NCI-H1930 (cell line): Measurements from ENCODE around the gene BTBD7.
"Not testable (repeated sequence)": the region's sequence is repeated elsewhere in the genome, so short reads cannot be mapped to it uniquely, and the experiment has no call there.

Source experiments
- DNase-seq, 2 experiments: peaks; one replicate each; lab custom pipeline; 2025; lab: John Stamatoyannopoulos, UW

The BTBD7 gene, protein sequence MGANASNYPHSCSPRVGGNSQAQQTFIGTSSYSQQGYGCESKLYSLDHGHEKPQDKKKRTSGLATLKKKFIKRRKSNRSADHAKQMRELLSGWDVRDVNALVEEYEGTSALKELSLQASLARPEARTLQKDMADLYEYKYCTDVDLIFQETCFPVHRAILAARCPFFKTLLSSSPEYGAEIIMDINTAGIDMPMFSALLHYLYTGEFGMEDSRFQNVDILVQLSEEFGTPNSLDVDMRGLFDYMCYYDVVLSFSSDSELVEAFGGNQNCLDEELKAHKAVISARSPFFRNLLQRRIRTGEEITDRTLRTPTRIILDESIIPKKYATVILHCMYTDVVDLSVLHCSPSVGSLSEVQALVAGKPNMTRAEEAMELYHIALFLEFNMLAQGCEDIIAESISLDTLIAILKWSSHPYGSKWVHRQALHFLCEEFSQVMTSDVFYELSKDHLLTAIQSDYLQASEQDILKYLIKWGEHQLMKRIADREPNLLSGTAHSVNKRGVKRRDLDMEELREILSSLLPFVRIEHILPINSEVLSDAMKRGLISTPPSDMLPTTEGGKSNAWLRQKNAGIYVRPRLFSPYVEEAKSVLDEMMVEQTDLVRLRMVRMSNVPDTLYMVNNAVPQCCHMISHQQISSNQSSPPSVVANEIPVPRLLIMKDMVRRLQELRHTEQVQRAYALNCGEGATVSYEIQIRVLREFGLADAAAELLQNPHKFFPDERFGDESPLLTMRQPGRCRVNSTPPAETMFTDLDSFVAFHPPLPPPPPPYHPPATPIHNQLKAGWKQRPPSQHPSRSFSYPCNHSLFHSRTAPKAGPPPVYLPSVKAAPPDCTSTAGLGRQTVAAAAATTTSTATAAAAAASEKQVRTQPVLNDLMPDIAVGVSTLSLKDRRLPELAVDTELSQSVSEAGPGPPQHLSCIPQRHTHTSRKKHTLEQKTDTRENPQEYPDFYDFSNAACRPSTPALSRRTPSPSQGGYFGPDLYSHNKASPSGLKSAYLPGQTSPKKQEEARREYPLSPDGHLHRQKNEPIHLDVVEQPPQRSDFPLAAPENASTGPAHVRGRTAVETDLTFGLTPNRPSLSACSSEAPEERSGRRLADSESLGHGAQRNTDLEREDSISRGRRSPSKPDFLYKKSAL

GRCh38 chr14:93332853-93333630 is at the start of gene BTBD7:
TSS of gene BTBD7 (minus strand) at chr14:93333036. CDS start at chr14:93296051, 36,985 bp downstream.
- DNase-seq = peak; percentile 94 to 95

DNA sequence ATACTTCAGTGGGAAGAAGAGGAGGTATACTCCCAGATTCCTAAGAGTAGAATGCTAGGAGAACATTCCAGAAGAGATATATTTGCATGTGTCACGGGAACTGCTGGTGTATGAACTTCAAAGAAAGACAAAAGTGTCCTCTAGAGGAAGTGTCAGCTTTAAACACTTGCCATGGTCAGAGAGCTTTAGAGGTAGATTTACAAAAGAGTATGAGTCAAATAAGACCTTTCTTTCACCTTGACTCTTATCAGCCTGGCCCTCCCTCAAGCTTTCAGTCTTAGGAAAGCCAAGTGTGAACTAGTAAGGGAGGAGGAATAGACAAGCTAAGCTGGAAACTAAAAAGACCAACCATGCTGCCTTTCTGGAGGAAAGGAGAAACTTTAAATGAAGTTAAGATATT is 48.8 kb upstream of the BTBD7 start:
- no peak for DNase-seq

DNA sequence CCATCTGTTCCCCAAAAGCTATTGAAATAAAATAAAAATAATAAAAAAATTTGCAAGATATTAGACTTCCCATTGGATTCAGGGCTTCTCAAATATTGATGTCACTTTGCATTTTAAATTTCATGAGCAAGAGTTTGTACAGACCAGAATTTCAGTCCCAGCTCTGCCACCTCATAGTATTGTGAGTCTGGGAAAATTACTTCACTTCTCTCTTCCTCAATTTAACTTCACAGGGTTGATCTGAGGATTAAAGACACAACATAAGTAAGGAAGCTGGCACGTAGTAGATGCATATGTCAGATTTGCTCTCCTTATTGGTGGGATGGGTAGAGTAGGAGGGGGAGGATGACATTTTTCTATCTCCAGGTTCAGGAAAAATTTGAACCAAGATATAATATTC is 47.0 kb upstream of the BTBD7 start:
- DNase-seq = no peak

- no peak for DNase-seq
These were observed 42.9 kb upstream of the BTBD7 start for GRCh38 chr14:93375673-93376156.

GRCh38 chr14:93369713-93370266 is 37.0 kb upstream of the BTBD7 start:
- no peak for DNase-seq

- DNase-seq = no peak
These were observed 36.3 kb upstream of the BTBD7 start for GRCh38 chr14:93368996-93369712.

GRCh38 chr14:93354873-93355272 is 22.0 kb upstream of the BTBD7 start:
- not testable (repeated sequence) for DNase-seq

- DNase-seq = no peak
These were observed 15.5 kb upstream of the BTBD7 start for GRCh38 chr14:93348292-93348691.

GRCh38 chr14:93347850-93348249 is 15.0 kb upstream of the BTBD7 start:
- no peak for DNase-seq

DNA sequence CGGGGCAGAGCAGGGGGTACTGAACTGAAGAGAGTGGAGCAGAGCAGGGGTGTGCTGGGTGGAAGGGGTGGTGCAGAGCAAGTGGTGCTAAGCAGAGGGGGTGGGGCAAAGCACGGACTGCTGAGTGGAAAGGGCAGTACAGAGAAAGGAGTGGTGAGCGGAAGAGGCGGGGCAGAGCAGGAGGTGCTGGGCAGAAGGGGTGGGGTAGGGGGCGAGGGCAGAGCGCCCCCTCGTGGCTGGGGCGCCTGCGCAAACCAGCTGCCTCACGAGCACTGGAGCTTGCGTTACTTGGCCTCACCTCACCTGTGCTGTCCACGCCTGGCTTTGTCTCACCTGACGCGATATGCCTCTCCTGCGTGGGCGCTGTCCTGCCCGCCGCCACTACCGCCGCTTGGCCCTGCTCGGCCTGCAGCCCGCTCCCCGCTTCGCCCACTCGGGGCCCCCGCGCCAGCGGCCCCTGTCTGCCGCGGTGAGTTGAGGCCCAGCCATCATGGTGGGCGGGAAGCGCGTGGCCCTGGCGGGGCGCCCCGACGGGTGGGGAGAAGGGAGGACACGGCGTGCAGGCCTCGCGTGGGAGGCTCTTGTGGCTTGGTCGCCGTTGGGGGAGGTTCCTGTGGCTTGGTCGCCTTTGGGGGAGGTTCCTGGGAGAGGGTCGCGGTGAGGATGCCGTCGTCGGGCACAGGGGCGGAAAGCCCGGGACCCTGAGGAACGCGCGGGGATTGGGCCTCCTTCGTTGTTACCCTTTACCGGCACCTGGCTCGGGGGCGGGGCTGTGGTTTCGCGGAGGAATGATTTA is 14.3 kb upstream of the BTBD7 start, which contains the start of gene COX8C:
Gene COX8C, plus strand, starts transcription at position 257 of the 796 bp plus-strand sequence. Its CDS starts 87 bp downstream, at position 344.
- no peak for DNase-seq

DNA sequence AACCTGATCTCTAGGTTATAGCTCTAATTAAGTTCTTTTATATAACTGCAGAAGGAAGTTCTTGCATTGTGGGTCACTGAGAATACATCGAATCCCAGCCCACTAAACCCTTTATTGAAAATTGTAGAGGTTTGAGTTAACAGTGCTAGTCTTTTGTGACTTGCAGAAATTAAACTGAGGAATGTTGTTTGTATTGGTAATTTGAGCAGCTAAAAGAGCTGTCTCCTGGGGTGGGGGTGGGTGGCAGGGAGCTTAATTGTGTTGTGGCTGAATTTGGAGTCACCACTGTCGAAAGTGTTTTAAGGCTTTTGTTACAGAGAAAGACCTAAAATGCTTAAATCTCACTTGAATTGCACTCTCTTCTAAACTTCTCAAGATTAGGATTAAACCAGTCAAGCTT is 11.0 kb upstream of the BTBD7 start:
- DNase-seq = no peak

- DNase-seq = no peak
These were observed 10.4 kb upstream of the BTBD7 start for GRCh38 chr14:93343266-93343665.

DNA sequence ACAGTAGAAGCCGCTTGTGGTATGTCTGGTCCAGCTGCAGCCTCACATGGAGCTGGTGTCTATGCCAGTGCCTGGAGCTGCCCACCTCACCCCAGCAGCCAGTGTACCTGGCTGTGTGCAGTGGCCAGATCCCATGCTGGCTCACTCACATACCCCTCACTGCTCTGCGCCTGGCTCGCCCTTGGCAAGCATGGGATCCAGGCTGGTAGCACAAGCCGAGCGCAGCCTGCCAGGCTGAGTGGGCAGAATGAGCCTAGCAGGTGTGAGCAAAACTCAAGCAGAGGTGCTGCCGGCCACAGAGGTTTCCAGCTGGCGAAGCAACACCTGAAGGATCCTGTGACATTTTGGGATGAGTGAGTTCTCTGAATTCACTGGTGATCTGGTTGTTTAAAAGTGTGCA is 5.0 kb upstream of the BTBD7 start:
- no peak for DNase-seq

GRCh38 chr14:93337143-93337753 is 4.4 kb upstream of the BTBD7 start:
- DNase-seq = no peak

DNA sequence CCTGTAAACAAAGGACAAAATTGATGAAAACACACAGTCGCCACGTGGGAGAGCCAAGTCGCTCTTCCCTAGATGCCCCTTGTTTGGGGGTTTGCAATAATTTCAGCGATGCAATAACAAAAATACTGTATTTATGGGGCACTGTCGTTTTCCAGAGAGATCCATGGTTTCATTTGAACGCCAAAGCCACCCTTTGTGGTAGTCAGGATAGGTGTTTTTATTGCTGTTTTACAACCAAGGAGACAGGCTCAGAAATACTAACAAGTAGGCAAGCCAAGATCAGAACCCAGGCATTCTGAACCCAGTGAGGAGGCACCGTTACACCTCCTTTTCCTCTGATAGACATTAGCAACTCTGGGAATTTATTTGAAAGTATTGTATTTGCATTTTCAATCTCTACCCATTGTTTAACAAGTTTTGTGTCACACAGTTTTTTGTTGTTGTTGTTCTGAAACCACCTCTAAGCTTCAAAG is 831 bp upstream of the BTBD7 start:
- no peak for DNase-seq

DNA sequence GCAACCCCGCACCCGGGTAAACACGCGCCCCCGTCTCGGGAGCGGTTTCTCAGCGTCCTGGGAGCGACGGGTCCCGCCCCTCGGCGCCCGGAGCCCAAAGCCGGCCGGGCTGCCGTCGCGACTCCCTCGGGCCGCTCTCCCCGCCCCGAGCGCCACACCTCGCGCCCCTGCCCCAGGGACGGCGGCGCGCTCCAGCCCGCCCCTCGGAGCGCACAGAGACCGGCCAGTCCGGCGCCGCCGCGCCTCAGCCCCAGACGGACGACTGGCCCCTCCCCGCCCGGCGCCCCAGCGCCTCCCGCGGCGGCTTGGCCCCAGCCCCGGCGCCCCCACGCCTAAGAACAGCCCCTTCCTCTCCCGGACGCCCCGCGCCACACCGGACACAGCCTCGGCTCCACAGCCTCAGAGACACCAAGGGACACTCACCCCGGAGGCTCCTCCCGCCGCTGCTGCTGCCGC is 411 bp downstream of the BTBD7 start:
- peak in 1 of 2 experiments; percentile 55 for DNase-seq

GRCh38 chr14:93331728-93332396 is 974 bp downstream of the BTBD7 start:
- DNase-seq = no peak

DNA sequence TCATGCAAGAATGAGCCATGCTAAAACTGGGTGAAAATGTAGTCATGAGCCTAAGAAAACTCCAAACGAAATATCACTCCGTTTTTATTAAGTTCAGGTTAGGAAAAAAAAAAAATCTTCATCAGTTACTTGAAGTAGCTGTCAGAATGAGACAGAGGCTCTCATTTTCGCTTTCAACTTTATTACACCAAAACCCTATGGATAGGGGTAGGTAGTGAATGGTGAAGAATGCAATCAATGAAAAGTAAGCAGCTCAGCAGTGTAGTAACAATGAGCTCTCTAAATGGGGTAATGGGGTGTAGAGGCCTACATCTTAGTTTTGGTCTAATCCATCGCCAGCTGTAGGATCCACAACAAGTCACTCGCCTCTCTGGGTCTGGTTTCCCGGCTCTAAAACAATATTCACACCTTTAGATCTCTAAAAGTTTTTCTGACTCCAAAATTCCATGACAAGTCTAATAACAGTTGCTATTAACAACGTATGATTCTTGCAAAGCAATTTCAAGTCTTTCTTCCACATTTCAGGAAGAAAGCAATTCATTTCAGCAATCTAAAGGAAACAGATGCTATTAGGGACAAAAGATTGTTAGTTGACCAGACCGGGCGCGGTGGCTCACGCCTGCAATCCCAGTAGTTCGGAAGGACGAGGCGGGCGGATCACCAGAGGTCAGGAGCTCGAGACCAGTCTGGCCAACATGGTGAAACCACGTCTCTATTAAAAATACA is 1.7 kb downstream of the BTBD7 start:
- DNase-seq = no peak
